Neural crest cell (in vitro differentiated cells): ENCODE results near the gene RAB9B. TPM values are rescaled to one million over a fixed set of nuclear protein-coding genes. Genes with fewer than 3 reads are reported as not detected.
A peak's percentile ranks its signal among the peaks of the same experiment; 100 is the strongest.

ENCODE experiments used
- DNase-seq: peaks from one replicate; pipeline ENCODE4 v3.0.0; 2021; ENCODE audit warnings: low read depth, mixed read lengths, low spot score
- H3K27ac Mint-ChIP-seq: one replicate; pipeline ENCODE4 v1.8.0; 2021; ENCODE audit warnings: mild to moderate bottlenecking, mixed read lengths; ENCODE audit not compliant: unreplicated experiment
- H3K27me3 Mint-ChIP-seq: 2 replicates; pipeline ENCODE4 v1.8.0; 2021; ENCODE audit warnings: low read depth, mild to moderate bottlenecking, mixed read lengths
- H3K36me3 Mint-ChIP-seq: 2 replicates; pipeline ENCODE4 v1.8.0; 2021; ENCODE audit warnings: low read depth, mild to moderate bottlenecking, mixed read lengths
- H3K4me1 Mint-ChIP-seq: 2 replicates; pipeline ENCODE4 v1.8.0; 2021; ENCODE audit warnings: mixed read lengths
- H3K4me3 Mint-ChIP-seq: one replicate; pipeline ENCODE4 v1.8.0; 2021; ENCODE audit warnings: mild to moderate bottlenecking, mixed read lengths
- H3K9me3 Mint-ChIP-seq: 2 replicates; pipeline ENCODE4 v1.8.0; 2021; ENCODE audit warnings: mixed read lengths
- total RNA-seq: library from RNA; stranded (reverse); gene quantifications from 2 replicates; pipeline ENCODE4 v1.2.1, GENCODE V29; 2021
- TF ChIP-seq, protein P1 (sequence below): fragments of 200-600 bp; sonication (generic); conservative IDR thresholded peaks from 2 replicates; pipeline ENCODE4 v1.5.0; 2021; ENCODE audit warnings: antibody characterized with exemption, mild to moderate bottlenecking

The RAB9B gene
- total RNA-seq, 1 donor from 2014 or later, result 3.4 TPM

DNA sequence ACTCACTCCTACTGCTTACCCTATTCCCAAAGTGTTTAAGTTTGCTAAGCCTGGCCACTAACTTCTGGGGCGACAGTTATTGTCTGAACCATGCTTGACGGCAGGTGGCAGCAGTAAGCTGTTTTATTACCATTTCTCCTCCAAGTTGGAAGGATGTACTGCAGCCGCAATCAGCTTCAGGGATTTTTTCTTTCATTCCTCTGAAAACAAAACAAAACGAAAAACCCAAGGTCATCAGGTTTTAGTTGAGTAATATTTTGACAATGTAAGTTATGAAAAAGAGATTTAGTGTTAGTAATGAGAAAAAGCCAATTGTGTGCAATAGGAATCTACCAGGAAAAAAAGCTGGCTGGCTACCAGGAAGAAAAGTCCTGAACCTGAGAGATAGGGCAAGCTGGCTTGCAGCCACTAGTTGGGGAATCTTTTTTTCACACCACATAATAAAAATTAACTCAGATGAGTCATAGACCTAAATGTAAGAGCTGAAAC lies 13.2 kb upstream of the RAB9B start:
- no peaks in the 10 kb centered on the region for H3K36me3 Mint-ChIP-seq

DNA sequence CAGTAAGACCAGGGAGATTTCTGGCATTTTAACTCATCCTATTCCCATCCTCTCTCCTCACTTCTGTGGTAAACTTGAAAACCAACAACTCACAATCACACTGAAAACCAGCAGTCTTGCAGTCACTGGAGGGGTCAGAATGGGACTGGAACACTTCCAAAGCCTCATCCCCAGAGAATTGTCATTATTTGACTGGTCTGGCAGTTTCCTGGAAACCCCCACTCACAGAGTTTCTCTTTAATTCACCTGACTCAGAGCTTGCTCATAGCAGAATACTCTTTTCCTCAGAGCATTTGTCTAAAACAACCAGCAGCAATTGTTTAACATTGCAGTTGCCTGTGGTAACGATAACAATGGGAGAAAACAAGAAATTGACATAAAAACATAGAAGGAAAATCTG lies 7.3 kb upstream of the RAB9B start:
- DNase-seq, result no peak
- no peaks in the 10 kb centered on the region for H3K4me1 Mint-ChIP-seq
- H3K4me3 Mint-ChIP-seq, result no peak overlapping the region
- peaks cover 4% of the 10 kb centered on the region for H3K9me3 Mint-ChIP-seq
- no peaks in the 10 kb centered on the region for H3K36me3 Mint-ChIP-seq
- H3K27ac Mint-ChIP-seq, result no peak overlapping the region
- H3K27me3 Mint-ChIP-seq, result peaks cover 4% of the 10 kb centered on the region
- TF ChIP-seq, protein P1, sequence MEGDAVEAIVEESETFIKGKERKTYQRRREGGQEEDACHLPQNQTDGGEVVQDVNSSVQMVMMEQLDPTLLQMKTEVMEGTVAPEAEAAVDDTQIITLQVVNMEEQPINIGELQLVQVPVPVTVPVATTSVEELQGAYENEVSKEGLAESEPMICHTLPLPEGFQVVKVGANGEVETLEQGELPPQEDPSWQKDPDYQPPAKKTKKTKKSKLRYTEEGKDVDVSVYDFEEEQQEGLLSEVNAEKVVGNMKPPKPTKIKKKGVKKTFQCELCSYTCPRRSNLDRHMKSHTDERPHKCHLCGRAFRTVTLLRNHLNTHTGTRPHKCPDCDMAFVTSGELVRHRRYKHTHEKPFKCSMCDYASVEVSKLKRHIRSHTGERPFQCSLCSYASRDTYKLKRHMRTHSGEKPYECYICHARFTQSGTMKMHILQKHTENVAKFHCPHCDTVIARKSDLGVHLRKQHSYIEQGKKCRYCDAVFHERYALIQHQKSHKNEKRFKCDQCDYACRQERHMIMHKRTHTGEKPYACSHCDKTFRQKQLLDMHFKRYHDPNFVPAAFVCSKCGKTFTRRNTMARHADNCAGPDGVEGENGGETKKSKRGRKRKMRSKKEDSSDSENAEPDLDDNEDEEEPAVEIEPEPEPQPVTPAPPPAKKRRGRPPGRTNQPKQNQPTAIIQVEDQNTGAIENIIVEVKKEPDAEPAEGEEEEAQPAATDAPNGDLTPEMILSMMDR, result no peak

More for the DNA sequence above, 13.2 kb upstream of the RAB9B start:
- H3K4me3 Mint-ChIP-seq, result no peak overlapping the region
- no peaks in the 10 kb centered on the region for H3K4me1 Mint-ChIP-seq
- no peaks in the 10 kb centered on the region for H3K27me3 Mint-ChIP-seq
- TF ChIP-seq, protein P1, result peak; percentile 76
- H3K27ac Mint-ChIP-seq, result no peak overlapping the region
- H3K9me3 Mint-ChIP-seq, result peaks cover 4% of the 10 kb centered on the region
- DNase-seq, result peak; percentile 61

DNA sequence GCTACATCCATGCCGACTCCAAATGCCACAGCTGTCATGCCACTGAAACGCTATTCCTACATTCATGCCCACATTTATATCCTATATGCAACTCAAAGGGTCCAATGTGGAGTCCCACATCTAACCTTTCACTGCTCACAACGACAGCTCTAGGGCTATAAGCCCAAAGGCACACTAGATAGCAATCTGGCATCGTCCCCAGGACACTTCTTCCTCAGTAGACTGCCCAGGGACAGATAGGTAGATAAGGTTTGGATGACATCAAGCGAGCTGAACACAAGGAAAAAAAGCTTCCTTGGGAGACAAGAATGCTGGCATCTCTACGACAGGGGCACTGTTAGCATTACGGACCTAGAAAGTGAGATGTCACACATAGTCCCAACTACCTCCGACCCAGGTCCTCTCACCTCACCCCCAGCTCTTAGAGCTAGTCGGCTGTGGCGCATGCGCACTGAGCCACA lies 685 bp downstream of the RAB9B start:
- TF ChIP-seq, protein P1, result no peak
- H3K9me3 Mint-ChIP-seq, result no peaks in the 10 kb centered on the region
- DNase-seq, result no peak
- H3K27me3 Mint-ChIP-seq, result peaks cover 7% of the 10 kb centered on the region
- no peak overlapping the region for H3K27ac Mint-ChIP-seq
- H3K4me1 Mint-ChIP-seq, result peaks cover 14% of the 10 kb centered on the region
- peak overlapping the region; percentile 89 for H3K4me3 Mint-ChIP-seq
- no peaks in the 10 kb centered on the region for H3K36me3 Mint-ChIP-seq

DNA sequence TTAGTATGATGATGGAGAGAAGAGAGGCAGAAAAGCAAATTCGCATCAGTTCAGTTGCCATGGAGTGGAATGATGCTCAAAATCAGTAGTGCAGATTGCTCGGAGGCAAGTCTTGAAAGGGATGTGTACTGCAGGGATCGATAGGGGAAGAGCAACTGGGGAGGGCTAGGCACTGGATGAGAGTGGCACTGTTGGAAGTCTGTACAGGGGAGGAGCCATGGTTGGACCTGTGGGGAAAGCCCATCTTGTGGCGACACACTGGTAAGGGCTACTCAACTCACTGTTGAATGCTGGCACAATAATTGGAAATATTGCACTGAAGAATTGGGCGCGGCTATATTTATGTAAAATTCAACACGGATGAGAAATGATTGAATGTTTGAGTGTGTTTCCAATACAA lies 1.2 kb downstream of the RAB9B start:
- TF ChIP-seq, protein P1, result no peak
- Mint-ChIP-seq H3K9me3 (no peaks in the 10 kb centered on the region), H3K27ac (no peak overlapping the region), H3K36me3 (no peaks in the 10 kb centered on the region), H3K27me3 (peaks cover 10% of the 10 kb centered on the region), H3K4me3 (peak overlapping the region; percentile 28), H3K4me1 (peaks cover 14% of the 10 kb centered on the region)
- no peak for DNase-seq

DNA sequence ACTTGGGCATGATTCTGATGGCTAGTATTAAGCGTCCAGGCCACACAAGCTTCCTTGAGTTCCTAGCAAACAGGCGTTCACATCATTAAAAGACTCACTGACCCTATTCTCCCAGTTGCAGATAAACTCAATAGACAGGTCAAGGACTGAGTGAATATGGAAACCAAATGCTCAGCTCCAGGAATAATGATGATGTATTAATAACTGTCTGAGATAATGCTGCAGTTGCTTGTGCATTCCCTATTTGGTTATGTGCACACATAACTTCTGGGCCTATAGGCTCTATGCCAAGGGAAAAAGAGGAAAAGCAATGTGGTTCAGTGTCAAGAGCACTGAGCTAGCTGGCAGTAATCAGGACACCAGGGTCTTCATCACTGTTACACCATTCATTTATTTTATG lies 3.5 kb downstream of the RAB9B start:
- H3K27ac Mint-ChIP-seq, result no peak overlapping the region
- peaks cover 16% of the 10 kb centered on the region for H3K27me3 Mint-ChIP-seq
- peaks cover 14% of the 10 kb centered on the region for H3K4me1 Mint-ChIP-seq
- no peaks in the 10 kb centered on the region for H3K36me3 Mint-ChIP-seq
- TF ChIP-seq, protein P1, result no peak
- H3K4me3 Mint-ChIP-seq, result no peak overlapping the region
- DNase-seq, result no peak
- no peaks in the 10 kb centered on the region for H3K9me3 Mint-ChIP-seq
